ENCODE results near the gene TMEM54.
"Not testable (repeated sequence)": the region's sequence is repeated elsewhere in the genome, so short reads cannot be mapped to it uniquely, and the experiment has no call there.

TMEM54 gene

GRCh38 chr1:32910319-32910718, 9.1 kb upstream of the TMEM54 start:
- DNase-seq (ENCODE audit: low read depth in 1 of 2, low spot score in 1 of 2), result no peak
- TF ChIP-seq JUND (IDR thresholded peaks at IDR 0.05; ENCODE audit: low read depth), result no peak
- in situ Hi-C loops (cut with HindIII; ENCODE audit: low pct_unique_long_range_greater_than_20kb, low sequenced_read_pairs), result no loop called here

GRCh38 chr1:32907435-32907834, 6.2 kb upstream of the TMEM54 start:
- in situ Hi-C loops (cut with HindIII; ENCODE audit: low pct_unique_long_range_greater_than_20kb, low sequenced_read_pairs), result no loop called here
- TF ChIP-seq JUND (IDR thresholded peaks at IDR 0.05; ENCODE audit: low read depth), result no peak
- DNase-seq (ENCODE audit: low read depth in 1 of 2, low spot score in 1 of 2), result peak in 1 of 2 experiments; percentile 40

- in situ Hi-C loops (cut with HindIII; ENCODE audit: low pct_unique_long_range_greater_than_20kb, low sequenced_read_pairs), result no loop called here
- DNase-seq (ENCODE audit: low read depth in 1 of 2, low spot score in 1 of 2), result no peak
- no peak for TF ChIP-seq JUND (IDR thresholded peaks at IDR 0.05; ENCODE audit: low read depth)
Measured at GRCh38 chr1:32906654-32907053, 5.5 kb upstream of the TMEM54 start.

GRCh38 chr1:32905588-32905987, 4.4 kb upstream of the TMEM54 start:
- in situ Hi-C loops (cut with HindIII; ENCODE audit: low pct_unique_long_range_greater_than_20kb, low sequenced_read_pairs); DNase-seq (ENCODE audit: low read depth in 1 of 2, low spot score in 1 of 2): not testable (repeated sequence)

- DNase-seq (ENCODE audit: low read depth in 1 of 2, low spot score in 1 of 2), result no peak
- in situ Hi-C loops (cut with HindIII; ENCODE audit: low pct_unique_long_range_greater_than_20kb, low sequenced_read_pairs), result no loop called here
- no peak for TF ChIP-seq JUND (IDR thresholded peaks at IDR 0.05; ENCODE audit: low read depth)
Measured at GRCh38 chr1:32904797-32905196, 3.6 kb upstream of the TMEM54 start.

GRCh38 chr1:32903991-32904785, 3.0 kb upstream of the TMEM54 start:
- in situ Hi-C loops (cut with HindIII; ENCODE audit: low pct_unique_long_range_greater_than_20kb, low sequenced_read_pairs), result no loop called here
- no peak for TF ChIP-seq JUND (IDR thresholded peaks at IDR 0.05; ENCODE audit: low read depth)
- no peak for DNase-seq (ENCODE audit: low read depth in 1 of 2, low spot score in 1 of 2)

- TF ChIP-seq JUND (IDR thresholded peaks at IDR 0.05; ENCODE audit: low read depth), result no peak
- in situ Hi-C loops (cut with HindIII; ENCODE audit: low pct_unique_long_range_greater_than_20kb, low sequenced_read_pairs), result no loop called here
- no peak for DNase-seq (ENCODE audit: low read depth in 1 of 2, low spot score in 1 of 2)
Measured at GRCh38 chr1:32902535-32902920, 1.3 kb upstream of the TMEM54 start.

- no peak for DNase-seq (ENCODE audit: low read depth in 1 of 2, low spot score in 1 of 2)
- in situ Hi-C loops (cut with HindIII; ENCODE audit: low pct_unique_long_range_greater_than_20kb, low sequenced_read_pairs), result no loop called here
- TF ChIP-seq JUND (IDR thresholded peaks at IDR 0.05; ENCODE audit: low read depth), result no peak
Measured at GRCh38 chr1:32901823-32902534, 790 bp upstream of the TMEM54 start.

GRCh38 chr1:32900371-32900955, 726 bp downstream of the TMEM54 start:
- TF ChIP-seq JUND (IDR thresholded peaks at IDR 0.05; ENCODE audit: low read depth), result no peak
- in situ Hi-C loops (cut with HindIII; ENCODE audit: low pct_unique_long_range_greater_than_20kb, low sequenced_read_pairs), result no loop called here
- DNase-seq (ENCODE audit: low read depth in 1 of 2, low spot score in 1 of 2), result no peak

GRCh38 chr1:32899586-32900296, 1.4 kb downstream of the TMEM54 start:
- TF ChIP-seq JUND (IDR thresholded peaks at IDR 0.05; ENCODE audit: low read depth), result no peak
- in situ Hi-C loops (cut with HindIII; ENCODE audit: low pct_unique_long_range_greater_than_20kb, low sequenced_read_pairs), result no loop called here

GRCh38 chr1:32898958-32899357, 2.2 kb downstream of the TMEM54 start:
- in situ Hi-C loops (cut with HindIII; ENCODE audit: low pct_unique_long_range_greater_than_20kb, low sequenced_read_pairs), result no loop called here
- TF ChIP-seq JUND (IDR thresholded peaks at IDR 0.05; ENCODE audit: low read depth), result no peak
- DNase-seq (ENCODE audit: low read depth in 1 of 2, low spot score in 1 of 2), result no peak

More at GRCh38 chr1:32899586-32900296, 1.4 kb downstream of the TMEM54 start:
- no peak for DNase-seq (ENCODE audit: low read depth in 1 of 2, low spot score in 1 of 2)

GRCh38 chr1:32898056-32898455, 3.1 kb downstream of the TMEM54 start:
- no peak for DNase-seq (ENCODE audit: low read depth in 1 of 2, low spot score in 1 of 2)
- no peak for TF ChIP-seq JUND (IDR thresholded peaks at IDR 0.05; ENCODE audit: low read depth)
- in situ Hi-C loops (cut with HindIII; ENCODE audit: low pct_unique_long_range_greater_than_20kb, low sequenced_read_pairs), result no loop called here

Data from T47D (cell line).